ENCODE measurements around the gene KCTD20. TPM values are rescaled to one million over a fixed set of nuclear protein-coding genes. Genes with fewer than 3 reads are reported as not detected.

The KCTD20 gene
- total RNA-seq, 1 experiment from 2014 or later, result 23.7 TPM

GRCh38 chr6:36493859-36494258, 51.1 kb downstream of the KCTD20 start:
- ChIA-PET CTCF (no interaction called here), RAD21 (ENCODE audit: low non-redundant PET in 1 of 2, low total read pairs in 2 of 2, uncharacterized antibody in 2 of 2, unreplicated experiment in 2 of 2) (no interaction called here), POLR2A (no interaction called here)
- Histone ChIP-seq H3K79me2 (ENCODE audit: insufficient read depth, low read length) (no peaks in the 10 kb centered on the region), H3K4me2 (ENCODE audit: low read length) (no peak overlapping the region), H3K9me3 (ENCODE audit: control insufficient read depth in 1 of 2, insufficient read depth in 1 of 2, low read depth in 1 of 2, low read length in 2 of 2) (no peaks in the 10 kb centered on the region), H3K27ac (ENCODE audit: low read depth, low read length) (no peak overlapping the region), H3K36me3 (ENCODE audit: control insufficient read depth in 1 of 2, insufficient read depth in 2 of 2, low read length in 2 of 2) (peaks cover 17 to 22% of the 10 kb centered on the region in 2 experiments), H4K20me1 (ENCODE audit: insufficient read depth) (no peaks in the 10 kb centered on the region), H2AFZ (ENCODE audit: low read depth, low read length, poor library complexity, severe bottlenecking) (no peak overlapping the region), H3K9ac (ENCODE audit: low read length) (no peak overlapping the region), H3K4me1 (ENCODE audit: control insufficient read depth in 1 of 2, insufficient read depth in 2 of 2, low read length in 2 of 2) (no peaks in the 10 kb centered on the region), H3K27me3 (ENCODE audit: insufficient read depth, low read length) (no peaks in the 10 kb centered on the region), H3K4me3 (replicated peaks in 1 of 2; ENCODE audit: low read depth in 1 of 2, low read length in 2 of 2) (no peak overlapping the region), H3K9me2 (ENCODE audit: insufficient read depth) (no peaks in the 10 kb centered on the region)
- no peak for ATAC-seq
- TF ChIP-seq SP1 (IDR thresholded peaks at IDR 0.05; ENCODE audit: low read depth) (no peak), ATF3 (IDR thresholded peaks at IDR 0.05) (no peak), CTCF (IDR thresholded peaks at IDR 0.05 in 2 of 3, conservative IDR thresholded peaks at IDR 0.05 in 1 of 3; ENCODE audit: borderline replicate concordance in 1 of 3, insufficient read depth in 1 of 3, low read depth in 2 of 3, low read length in 2 of 3) (no peak), FOSL1 (IDR thresholded peaks at IDR 0.05; ENCODE audit: low read depth) (no peak), REST (IDR thresholded peaks at IDR 0.05; ENCODE audit: low read depth) (no peak), TCF7L2 (IDR thresholded peaks at IDR 0.05; ENCODE audit: borderline replicate concordance, extremely low read depth, insufficient read depth, insufficient read length) (no peak), EGR1 (IDR thresholded peaks at IDR 0.05; ENCODE audit: low read depth) (no peak), ELF1 (IDR thresholded peaks at IDR 0.05; ENCODE audit: borderline replicate concordance, low read depth) (no peak), POLR2A (IDR thresholded peaks at IDR 0.05; ENCODE audit: borderline replicate concordance, extremely low read depth, insufficient read depth, insufficient read length) (no peak), SRF (IDR thresholded peaks at IDR 0.05; ENCODE audit: low read depth) (no peak), CEBPB (IDR thresholded peaks at IDR 0.05; ENCODE audit: low read depth) (no peak), SIN3A (IDR thresholded peaks at IDR 0.05; ENCODE audit: low read depth) (no peak), YY1 (IDR thresholded peaks at IDR 0.05; ENCODE audit: extremely low read depth, insufficient replicate concordance, low read depth, low read length) (no peak), ZNF274 (IDR thresholded peaks at IDR 0.05; ENCODE audit: low read depth, low read length) (no peak), JUND (IDR thresholded peaks at IDR 0.05) (no peak), ZBTB33 (IDR thresholded peaks at IDR 0.05; ENCODE audit: extremely low read depth, insufficient replicate concordance, low read length) (no peak)
- TF ChIP-seq, protein P1, sequence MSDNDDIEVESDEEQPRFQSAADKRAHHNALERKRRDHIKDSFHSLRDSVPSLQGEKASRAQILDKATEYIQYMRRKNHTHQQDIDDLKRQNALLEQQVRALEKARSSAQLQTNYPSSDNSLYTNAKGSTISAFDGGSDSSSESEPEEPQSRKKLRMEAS (IDR thresholded peaks at IDR 0.05), result no peak
- DNase-seq (ENCODE audit: low read depth, low spot score), result no peak
- BruUV-seq (replicated peaks), result no TSS peak
- intact Hi-C loops (cut with micrococcal nuclease), result no loop called here

All from HCT116 (cell line).